Measurements from ENCODE around the gene OSBPL10.
"Not testable (repeated sequence)": the region's sequence is repeated elsewhere in the genome, so short reads cannot be mapped to it uniquely, and the experiment has no call there.

Gene OSBPL10

GRCh38 chr3:31981206-31982181 is at the start of gene OSBPL10, which contains the start of gene ZNF860:
Gene OSBPL10 (minus strand): TSS chr3:31981262. CDS start chr3:31981179, 83 bp downstream.
Gene ZNF860 (plus strand): TSS chr3:31981750. CDS start chr3:31989080, 7,330 bp downstream.
- DNase-seq (ENCODE audit: extremely low read depth in 1 of 2, low read depth in 1 of 2), result no peak

GRCh38 chr3:32026593-32026992 is 45.5 kb upstream of the OSBPL10 start:
- no peak for DNase-seq (ENCODE audit: extremely low read depth in 1 of 2, low read depth in 1 of 2)

- DNase-seq (ENCODE audit: extremely low read depth in 1 of 2, low read depth in 1 of 2), result no peak
Observed at GRCh38 chr3:32022947-32023346, 41.9 kb upstream of the OSBPL10 start.

GRCh38 chr3:32021748-32022147 is 40.7 kb upstream of the OSBPL10 start:
- DNase-seq (ENCODE audit: extremely low read depth in 1 of 2, low read depth in 1 of 2), result no peak

GRCh38 chr3:32021155-32021554 is 40.1 kb upstream of the OSBPL10 start:
- no peak for DNase-seq (ENCODE audit: extremely low read depth in 1 of 2, low read depth in 1 of 2)

- no peak for DNase-seq (ENCODE audit: extremely low read depth in 1 of 2, low read depth in 1 of 2)
Observed at GRCh38 chr3:32018757-32019564, 37.9 kb upstream of the OSBPL10 start.

DNA sequence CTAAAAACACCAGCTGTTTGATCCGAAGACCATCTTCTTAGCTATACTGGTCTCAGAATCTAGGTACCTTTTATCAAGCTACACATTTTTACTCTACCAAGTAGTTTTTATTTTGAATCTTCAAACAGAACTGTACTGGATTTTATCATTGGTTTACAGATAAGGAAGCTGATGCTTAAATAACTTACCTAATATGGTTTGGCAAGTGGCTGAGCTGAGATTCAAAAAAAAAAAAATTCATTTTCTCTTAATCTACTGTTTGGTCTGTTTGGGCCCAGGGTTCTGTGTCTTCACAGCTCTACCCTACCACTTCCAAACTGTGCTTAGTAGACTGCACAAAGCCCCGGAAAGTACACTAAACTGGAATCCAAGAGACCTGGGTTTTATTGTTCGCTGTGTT is 36.2 kb upstream of the OSBPL10 start:
- no peak for DNase-seq (ENCODE audit: extremely low read depth in 1 of 2, low read depth in 1 of 2)

GRCh38 chr3:32015638-32016037 is 34.6 kb upstream of the OSBPL10 start:
- not testable (repeated sequence) for DNase-seq (ENCODE audit: extremely low read depth in 1 of 2, low read depth in 1 of 2)

DNA sequence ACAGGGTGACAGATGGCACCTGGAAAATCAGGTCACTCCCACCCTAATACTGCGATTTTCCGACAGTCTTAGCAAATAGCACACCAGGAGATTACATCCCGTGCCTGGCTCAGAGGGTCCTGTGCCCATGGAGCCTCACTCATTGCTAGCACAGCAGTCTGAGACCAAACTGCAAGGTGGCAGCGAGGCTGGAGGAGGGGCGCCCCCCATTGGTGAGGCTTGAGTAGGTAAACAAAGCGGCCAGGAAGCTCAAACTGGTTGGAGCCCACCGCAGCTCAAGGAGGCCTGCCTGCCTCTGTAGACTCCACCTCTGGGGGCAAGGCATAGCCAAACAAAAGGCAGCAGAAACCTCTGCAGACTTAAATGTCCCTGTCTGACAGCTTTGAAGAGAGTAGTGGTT is 29.6 kb upstream of the OSBPL10 start:
- not testable (repeated sequence) for DNase-seq (ENCODE audit: extremely low read depth in 1 of 2, low read depth in 1 of 2)

GRCh38 chr3:32009957-32010356 is 28.9 kb upstream of the OSBPL10 start:
- no peak for DNase-seq (ENCODE audit: extremely low read depth in 1 of 2, low read depth in 1 of 2)

DNA sequence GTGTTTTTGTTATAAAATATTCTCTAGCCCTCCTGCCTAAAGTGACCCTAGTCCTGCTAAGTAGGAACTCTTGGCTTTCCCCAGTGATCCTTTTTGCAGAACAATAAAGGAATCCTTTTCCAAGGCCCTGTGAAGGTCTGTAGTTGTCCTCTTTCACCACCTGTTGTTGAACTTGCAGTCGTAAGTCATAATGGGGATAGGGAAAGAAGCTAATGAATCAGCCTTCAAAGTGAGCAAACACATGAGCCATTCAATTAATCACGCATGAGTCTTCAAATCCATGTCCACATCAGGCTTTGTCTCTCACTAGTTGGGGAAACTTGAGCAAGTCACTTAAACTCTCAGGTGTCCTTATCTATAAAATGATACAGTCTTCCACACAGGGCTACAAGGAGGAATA is 28.0 kb upstream of the OSBPL10 start:
- no peak for DNase-seq (ENCODE audit: extremely low read depth in 1 of 2, low read depth in 1 of 2)

DNA sequence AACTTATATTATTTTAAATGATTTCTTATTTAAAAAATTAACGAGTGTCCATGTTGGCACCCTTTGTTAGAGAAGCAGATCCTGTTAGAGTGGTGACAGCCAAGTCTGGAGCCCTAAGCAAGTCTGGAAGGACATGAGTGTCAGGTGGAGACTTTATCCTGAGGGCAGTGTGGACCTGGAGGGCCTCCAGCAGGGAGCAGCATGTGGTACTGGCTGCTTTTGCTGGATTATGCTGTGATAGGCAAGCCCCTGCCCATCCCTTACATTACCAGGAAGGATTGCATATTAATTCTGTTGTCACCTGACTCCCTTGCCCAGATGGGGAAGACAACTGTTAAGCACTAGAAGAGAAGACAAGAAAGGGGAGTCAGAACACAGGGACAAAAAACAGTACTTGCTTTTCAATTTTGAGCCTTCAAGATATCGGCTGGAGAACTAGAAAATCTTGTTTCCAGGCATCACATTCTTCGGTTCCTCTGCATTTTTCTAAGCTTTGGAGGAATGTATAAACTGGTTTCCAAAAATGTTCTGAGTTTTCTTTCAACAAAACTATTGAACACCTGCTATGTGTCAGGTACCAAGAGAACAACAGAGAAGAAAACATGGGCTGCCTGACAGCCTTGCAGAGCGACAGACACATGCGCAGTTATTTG is 23.2 kb upstream of the OSBPL10 start:
- DNase-seq (ENCODE audit: extremely low read depth in 1 of 2, low read depth in 1 of 2), result no peak

- no peak for DNase-seq (ENCODE audit: extremely low read depth in 1 of 2, low read depth in 1 of 2)
Observed at GRCh38 chr3:32003380-32003779, 22.3 kb upstream of the OSBPL10 start.

DNA sequence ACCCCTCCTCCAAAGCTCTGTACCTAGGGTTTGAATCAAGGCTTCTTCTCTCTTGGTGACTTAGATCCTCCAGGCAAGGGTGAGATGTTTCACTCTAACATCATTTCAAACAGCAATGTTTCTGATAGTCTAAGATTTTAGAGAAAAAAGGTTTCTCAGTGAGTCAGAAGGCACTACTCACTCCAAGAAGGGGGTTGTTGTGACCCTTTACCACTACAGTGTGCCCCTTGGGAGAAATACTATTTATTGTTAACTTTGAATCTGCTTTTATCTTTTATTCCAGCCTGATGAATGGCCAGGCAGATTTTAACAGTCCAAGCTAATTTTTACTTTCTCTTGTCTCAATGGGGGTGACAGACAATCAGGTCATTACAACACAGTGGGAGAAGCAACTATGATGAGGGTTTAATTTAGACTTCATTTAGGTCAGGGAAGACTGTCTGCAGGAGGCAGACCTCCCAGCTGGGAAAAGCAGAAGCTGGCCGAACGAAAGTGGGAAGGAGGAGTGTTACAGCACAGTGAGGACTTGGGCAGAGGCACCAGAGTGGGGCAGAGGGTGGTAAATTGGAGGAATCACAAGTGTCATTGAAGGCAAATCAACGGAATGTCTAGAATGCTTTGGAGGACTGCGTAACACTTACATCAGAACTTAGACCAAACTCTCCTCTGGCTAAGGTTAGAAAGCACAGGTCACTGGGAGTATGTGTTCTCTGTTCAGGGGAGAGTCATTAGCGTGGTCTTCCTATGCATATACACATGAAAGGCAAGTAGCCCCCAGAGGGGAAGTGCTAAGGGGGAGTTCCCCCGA is 21.7 kb upstream of the OSBPL10 start:
- no peak for DNase-seq (ENCODE audit: extremely low read depth in 1 of 2, low read depth in 1 of 2)

DNA sequence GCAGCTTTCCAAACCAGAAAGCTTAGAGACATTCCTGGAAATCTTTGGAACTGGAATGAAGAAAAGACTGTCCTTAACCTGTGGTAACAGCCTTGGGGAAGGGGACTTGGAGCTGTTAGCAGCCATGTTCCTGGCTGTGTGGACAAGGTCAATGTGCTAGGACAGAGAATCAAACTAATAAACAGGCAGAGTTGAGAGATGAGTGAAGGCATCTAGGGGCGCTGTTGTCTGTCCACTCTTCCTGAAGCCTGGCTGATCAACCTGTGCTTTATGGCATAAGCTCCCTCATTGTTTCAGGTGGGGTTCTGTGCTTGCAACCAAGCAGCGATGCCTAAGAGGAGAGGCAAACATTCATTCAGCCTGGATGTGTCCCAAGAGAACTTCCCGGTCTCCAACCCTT is 19.8 kb upstream of the OSBPL10 start:
- DNase-seq (ENCODE audit: extremely low read depth in 1 of 2, low read depth in 1 of 2), result no peak

GRCh38 chr3:31999907-32000439 is 18.9 kb upstream of the OSBPL10 start:
- no peak for DNase-seq (ENCODE audit: extremely low read depth in 1 of 2, low read depth in 1 of 2)

- no peak for DNase-seq (ENCODE audit: extremely low read depth in 1 of 2, low read depth in 1 of 2)
Observed at GRCh38 chr3:31997500-31997899, 16.4 kb upstream of the OSBPL10 start.

GRCh38 chr3:31996195-31996594 is 15.1 kb upstream of the OSBPL10 start:
- no peak for DNase-seq (ENCODE audit: extremely low read depth in 1 of 2, low read depth in 1 of 2)

- not testable (repeated sequence) for DNase-seq (ENCODE audit: extremely low read depth in 1 of 2, low read depth in 1 of 2)
Observed at GRCh38 chr3:31995026-31995425, 14.0 kb upstream of the OSBPL10 start.

- DNase-seq (ENCODE audit: extremely low read depth in 1 of 2, low read depth in 1 of 2), result no peak
Observed at GRCh38 chr3:31993843-31994242, 12.8 kb upstream of the OSBPL10 start.
